GM18868 (cell line): ENCODE data around the gene LDLRAD2.

Experiments used
- ATAC-seq: cut with Tn5 transposase; IDR thresholded peaks from one replicate; pipeline ENCODE4 v1.9.1; 2021; ENCODE audit warnings: mild to moderate bottlenecking, moderate library complexity; ENCODE audit not compliant: unreplicated experiment

The LDLRAD2 gene

GRCh38 chr1:21857840-21858670 lies 46.0 kb downstream of the LDLRAD2 start:
- ATAC-seq = no peak

GRCh38 chr1:21859669-21860179 lies 47.7 kb downstream of the LDLRAD2 start:
- no peak for ATAC-seq

GRCh38 chr1:21860971-21861370 lies 48.9 kb downstream of the LDLRAD2 start:
- no peak for ATAC-seq

- ATAC-seq = no peak
Observed at GRCh38 chr1:21861602-21862429, 49.8 kb downstream of the LDLRAD2 start.

GRCh38 chr1:21863981-21864380 lies 51.9 kb downstream of the LDLRAD2 start:
- ATAC-seq = no peak

- ATAC-seq = no peak
Observed at GRCh38 chr1:21864730-21865129, 52.7 kb downstream of the LDLRAD2 start.

- no peak for ATAC-seq
Observed at GRCh38 chr1:21865609-21865942, 53.5 kb downstream of the LDLRAD2 start.

- peak; percentile 77 for ATAC-seq
Observed at GRCh38 chr1:21865943-21866706, 54.1 kb downstream of the LDLRAD2 start.

GRCh38 chr1:21866707-21867043 lies 54.6 kb downstream of the LDLRAD2 start:
- ATAC-seq = no peak

- no peak for ATAC-seq
Observed at GRCh38 chr1:21867451-21867996, 55.5 kb downstream of the LDLRAD2 start.

- ATAC-seq = no peak
Observed at GRCh38 chr1:21868482-21868881, 56.4 kb downstream of the LDLRAD2 start.

GRCh38 chr1:21868941-21869454 lies 56.9 kb downstream of the LDLRAD2 start:
- ATAC-seq = no peak

GRCh38 chr1:21869620-21870121 lies 57.6 kb downstream of the LDLRAD2 start:
- ATAC-seq = no peak

- ATAC-seq = no peak
Observed at GRCh38 chr1:21870611-21871010, 58.5 kb downstream of the LDLRAD2 start.

GRCh38 chr1:21871943-21872342 lies 59.9 kb downstream of the LDLRAD2 start:
- ATAC-seq = no peak

- no peak for ATAC-seq
Observed at GRCh38 chr1:21872445-21873079, 60.5 kb downstream of the LDLRAD2 start.

GRCh38 chr1:21873174-21873573 lies 61.1 kb downstream of the LDLRAD2 start:
- ATAC-seq = no peak

GRCh38 chr1:21873761-21874160 lies 61.7 kb downstream of the LDLRAD2 start:
- ATAC-seq = no peak

- no peak for ATAC-seq
Observed at GRCh38 chr1:21874328-21874727, 62.3 kb downstream of the LDLRAD2 start.
